IPS-18a (cell line): ENCODE results near the gene TECPR2.

Experiments
- H3K27ac ChIP-seq: one replicate; pipeline ENCODE4 v1.5.1; 2013; ENCODE audit warnings: low read length
- H3K27me3 ChIP-seq: one replicate; pipeline ENCODE4 v1.6.1; 2013; ENCODE audit warnings: mild to moderate bottlenecking, low read length; ENCODE audit not compliant: control insufficient read depth, insufficient read depth
- H3K36me3 ChIP-seq: one replicate; pipeline ENCODE4 v1.6.1; 2013; ENCODE audit warnings: low read depth, low read length; ENCODE audit not compliant: control insufficient read depth
- H3K4me1 ChIP-seq: one replicate; pipeline ENCODE4 v1.6.1; 2013; ENCODE audit warnings: low read depth, low read length; ENCODE audit not compliant: control insufficient read depth
- H3K4me3 ChIP-seq: one replicate; pipeline ENCODE4 v1.5.1; 2013; ENCODE audit warnings: low read length
- H3K9ac ChIP-seq: one replicate; pipeline ENCODE4 v1.6.1; 2013; ENCODE audit warnings: mild to moderate bottlenecking, low read length, moderate library complexity
- H3K9me3 ChIP-seq: one replicate; pipeline ENCODE4 v1.6.1; 2013; ENCODE audit warnings: low read depth, low read length; ENCODE audit not compliant: control insufficient read depth

The TECPR2 gene

DNA sequence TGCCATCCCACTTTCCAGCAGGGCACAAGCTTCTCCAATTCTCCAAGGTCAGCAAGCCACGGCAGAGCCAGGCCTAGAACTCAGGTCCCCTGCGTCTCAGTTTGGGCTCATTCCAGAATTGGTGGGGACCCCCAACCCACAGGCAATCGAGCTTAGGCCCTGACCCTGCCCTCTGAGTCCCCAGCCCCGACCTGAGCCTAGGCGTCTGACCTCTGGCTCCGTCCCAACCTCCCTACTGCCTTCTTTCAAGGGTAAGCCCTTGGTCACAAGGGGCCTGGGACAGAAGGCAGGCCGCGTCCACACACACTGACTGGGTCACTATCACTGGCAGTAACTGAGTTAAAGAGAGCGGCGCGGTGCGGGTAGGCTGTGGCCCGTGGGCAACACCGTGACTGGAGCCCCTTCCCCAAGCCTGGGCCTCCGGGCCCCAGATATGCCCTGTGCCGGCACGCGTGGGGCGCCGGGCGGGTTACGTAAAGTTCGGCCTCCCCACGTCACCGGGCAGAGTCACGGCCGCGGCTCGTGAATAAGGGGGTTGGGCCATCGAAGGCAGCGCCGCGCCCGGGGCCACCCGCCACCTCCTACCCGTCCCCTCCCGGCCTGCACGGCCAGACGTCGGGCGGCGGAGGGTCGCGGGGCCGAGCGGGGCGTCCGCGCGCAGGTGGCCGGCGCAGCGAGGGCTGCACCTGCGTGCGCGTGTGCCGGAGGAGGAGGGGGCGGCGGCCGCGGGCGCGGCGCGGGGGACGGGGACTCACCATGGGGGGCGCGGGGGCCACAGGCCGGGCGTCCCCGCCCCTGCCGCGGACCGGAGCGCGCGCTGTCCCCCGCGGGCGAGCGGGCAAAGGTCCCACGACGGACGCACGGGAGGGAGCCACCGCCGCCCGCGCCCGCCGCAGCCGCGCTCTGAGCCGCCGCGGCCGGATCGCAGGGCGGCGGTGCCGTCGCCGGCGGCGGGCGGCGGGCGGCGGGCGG, 146.3 kb downstream of the TECPR2 start:
- no peak overlapping the region for H3K27ac ChIP-seq
- no peaks in the 10 kb centered on the region for H3K9me3 ChIP-seq
- H3K4me1 ChIP-seq = peaks cover 4% of the 10 kb centered on the region
- H3K9ac ChIP-seq = peak overlapping the region; percentile 59
- H3K36me3 ChIP-seq = peaks cover 8% of the 10 kb centered on the region
- no peaks in the 10 kb centered on the region for H3K27me3 ChIP-seq
- peak overlapping the region; percentile 72 for H3K4me3 ChIP-seq

DNA sequence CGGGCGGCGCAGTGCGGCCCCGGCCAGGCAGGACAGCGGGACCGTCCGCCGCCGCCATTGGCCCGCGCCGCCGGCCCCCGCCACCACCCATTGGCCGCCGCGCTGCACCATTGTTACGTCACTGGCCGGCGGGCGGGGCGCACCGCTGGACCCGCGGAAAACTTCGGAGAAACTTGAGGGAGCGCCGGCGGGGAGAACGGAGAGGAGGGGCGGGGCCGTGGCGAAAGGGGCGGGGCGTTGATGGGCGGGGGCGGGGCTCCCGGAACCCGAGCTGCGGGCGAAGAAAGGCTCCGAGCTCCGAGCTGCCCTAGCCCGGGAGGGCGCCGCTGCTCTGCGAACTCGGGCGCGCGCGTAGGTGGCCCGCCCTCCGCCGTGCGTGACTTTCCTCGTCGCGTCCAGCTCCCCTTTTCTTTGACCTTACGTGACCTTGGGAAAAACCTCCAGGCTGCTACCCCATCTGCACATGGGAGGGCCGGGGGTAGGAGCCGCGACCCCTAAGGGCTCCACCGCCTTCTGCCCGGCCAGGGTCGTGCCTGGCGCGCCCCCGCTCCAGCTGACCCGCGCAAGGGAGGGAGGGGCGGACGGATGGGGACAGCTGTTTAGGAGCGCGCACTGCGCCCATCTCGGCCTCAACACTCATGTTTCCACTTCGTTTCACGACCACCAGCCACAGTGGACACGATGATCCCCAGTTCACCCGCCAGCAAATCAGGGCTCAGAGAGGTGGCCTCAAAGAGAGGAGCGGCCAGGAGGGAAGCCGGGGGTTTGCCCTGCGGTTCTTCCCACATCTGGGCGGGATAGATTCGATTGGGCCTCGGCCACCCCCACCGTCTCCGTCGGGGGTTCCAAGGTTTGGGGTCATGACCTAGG, 147.2 kb downstream of the TECPR2 start, which contains the start of gene ANKRD9:
Gene ANKRD9, minus strand, starts transcription at position 31 of the 870 bp plus-strand sequence. CDS start 1,887 bp downstream, outside the sequence.
- Histone ChIP-seq H3K27ac (no peak within 1 kb of the TSS), H3K9ac (peak within 1 kb of the TSS; percentile 59), H3K27me3 (no peaks in the 10 kb centered on the region), H3K36me3 (peaks cover 8% of the 10 kb centered on the region), H3K4me3 (peak within 1 kb of the TSS; percentile 72), H3K4me1 (peaks cover 4% of the 10 kb centered on the region), H3K9me3 (no peaks in the 10 kb centered on the region)

DNA sequence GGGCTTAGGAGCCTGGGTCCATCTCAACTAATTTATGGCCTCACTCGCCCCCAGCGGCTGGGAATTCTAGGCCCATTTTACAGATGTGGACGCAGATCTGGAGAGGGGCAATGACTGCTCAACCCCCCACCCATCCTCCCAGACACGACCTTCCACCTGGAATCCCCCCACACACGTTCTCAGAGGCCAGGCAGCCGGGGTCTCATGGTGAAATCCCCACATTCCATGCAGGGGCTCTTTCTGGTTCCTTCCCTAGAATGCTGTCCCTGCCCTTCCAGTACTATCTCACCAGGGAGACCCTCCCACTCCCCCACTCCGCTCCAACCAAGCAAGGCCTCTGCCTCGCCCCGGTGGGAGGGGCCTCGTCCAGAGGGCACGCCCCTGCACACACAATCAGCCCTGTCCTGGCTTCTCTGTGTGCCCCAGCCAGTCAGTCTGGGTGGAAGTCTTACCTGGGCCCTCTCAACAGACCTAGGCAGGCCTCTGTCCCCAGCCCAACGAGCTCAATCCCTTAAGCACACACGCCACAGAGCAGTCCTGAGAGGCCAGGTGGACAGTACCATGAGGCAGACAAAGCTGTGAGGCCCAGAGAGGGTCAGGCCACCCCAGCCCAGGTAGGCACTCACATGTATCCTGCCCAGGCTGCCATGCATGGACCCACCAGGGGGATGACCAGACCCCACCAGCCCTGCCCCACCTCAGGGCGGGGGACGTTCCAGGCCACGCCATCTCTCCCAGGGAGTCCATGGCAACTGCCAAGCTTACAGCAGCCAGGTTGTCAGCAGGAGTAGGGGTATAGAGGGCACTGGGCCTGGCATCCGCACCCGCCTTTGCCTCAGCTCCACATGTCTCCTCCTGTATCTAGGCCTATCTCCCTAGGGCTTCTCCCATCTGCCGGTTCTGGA, 148.1 kb downstream of the TECPR2 start:
- peaks cover 8% of the 10 kb centered on the region for H3K36me3 ChIP-seq
- no peak overlapping the region for H3K27ac ChIP-seq
- peak overlapping the region; percentile 68 for H3K4me3 ChIP-seq
- peaks cover 4% of the 10 kb centered on the region for H3K4me1 ChIP-seq
- H3K27me3 ChIP-seq = no peaks in the 10 kb centered on the region
- H3K9ac ChIP-seq = no peak overlapping the region
- no peaks in the 10 kb centered on the region for H3K9me3 ChIP-seq

DNA sequence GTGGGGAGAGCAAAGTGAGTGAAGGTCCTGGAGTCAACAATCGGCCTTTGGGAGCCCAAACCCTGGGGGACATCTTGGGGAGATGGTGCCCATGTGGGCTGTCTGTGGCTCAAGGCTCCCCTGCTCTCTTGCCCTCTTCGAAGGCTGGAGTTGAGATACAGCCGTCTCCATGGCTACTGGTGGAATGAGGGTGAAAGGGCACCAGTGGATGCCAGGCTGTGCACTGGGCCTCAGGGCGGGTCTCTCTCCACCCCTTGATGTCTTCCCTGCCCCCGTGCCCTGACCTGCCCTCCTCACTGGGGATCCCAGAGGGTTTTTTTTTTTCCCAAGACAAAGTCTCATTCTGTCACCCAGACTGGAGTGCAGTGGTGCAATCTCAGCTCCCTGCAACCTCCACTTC, 148.8 kb downstream of the TECPR2 start:
- Histone ChIP-seq H3K27ac (no peak overlapping the region), H3K36me3 (peaks cover 3% of the 10 kb centered on the region), H3K4me3 (no peak overlapping the region), H3K9ac (no peak overlapping the region), H3K4me1 (peaks cover 4% of the 10 kb centered on the region), H3K9me3 (no peaks in the 10 kb centered on the region), H3K27me3 (no peaks in the 10 kb centered on the region)

DNA sequence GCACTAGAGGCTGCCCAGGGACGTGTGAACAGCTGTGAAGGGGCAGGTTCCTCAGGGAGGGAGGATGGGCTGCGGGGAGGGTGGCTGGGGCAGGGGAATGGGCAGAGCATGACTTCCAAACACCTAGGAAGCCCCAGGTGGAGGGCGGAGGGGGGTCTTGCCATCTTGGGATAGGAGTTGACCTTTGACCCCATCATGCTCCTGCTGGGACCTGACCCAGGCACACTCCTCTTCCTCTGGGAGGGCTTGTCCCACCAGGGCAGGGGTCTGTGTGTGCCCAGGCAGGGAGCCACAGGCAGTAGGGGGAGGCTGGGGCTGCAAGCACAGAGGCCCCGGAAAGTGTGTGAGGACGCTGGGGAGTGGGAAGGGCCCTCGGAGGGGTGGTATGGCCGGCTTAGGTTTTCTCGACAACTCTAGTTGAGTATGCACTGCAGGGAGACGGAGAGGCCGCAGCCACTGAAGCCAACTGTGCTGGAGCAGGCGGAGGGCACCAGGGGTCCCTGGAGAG, 150.1 kb downstream of the TECPR2 start:
- Histone ChIP-seq H3K4me3 (no peak overlapping the region), H3K36me3 (no peaks in the 10 kb centered on the region), H3K27me3 (peaks cover 5% of the 10 kb centered on the region), H3K27ac (no peak overlapping the region), H3K9ac (no peak overlapping the region), H3K9me3 (no peaks in the 10 kb centered on the region), H3K4me1 (peaks cover 4% of the 10 kb centered on the region)

DNA sequence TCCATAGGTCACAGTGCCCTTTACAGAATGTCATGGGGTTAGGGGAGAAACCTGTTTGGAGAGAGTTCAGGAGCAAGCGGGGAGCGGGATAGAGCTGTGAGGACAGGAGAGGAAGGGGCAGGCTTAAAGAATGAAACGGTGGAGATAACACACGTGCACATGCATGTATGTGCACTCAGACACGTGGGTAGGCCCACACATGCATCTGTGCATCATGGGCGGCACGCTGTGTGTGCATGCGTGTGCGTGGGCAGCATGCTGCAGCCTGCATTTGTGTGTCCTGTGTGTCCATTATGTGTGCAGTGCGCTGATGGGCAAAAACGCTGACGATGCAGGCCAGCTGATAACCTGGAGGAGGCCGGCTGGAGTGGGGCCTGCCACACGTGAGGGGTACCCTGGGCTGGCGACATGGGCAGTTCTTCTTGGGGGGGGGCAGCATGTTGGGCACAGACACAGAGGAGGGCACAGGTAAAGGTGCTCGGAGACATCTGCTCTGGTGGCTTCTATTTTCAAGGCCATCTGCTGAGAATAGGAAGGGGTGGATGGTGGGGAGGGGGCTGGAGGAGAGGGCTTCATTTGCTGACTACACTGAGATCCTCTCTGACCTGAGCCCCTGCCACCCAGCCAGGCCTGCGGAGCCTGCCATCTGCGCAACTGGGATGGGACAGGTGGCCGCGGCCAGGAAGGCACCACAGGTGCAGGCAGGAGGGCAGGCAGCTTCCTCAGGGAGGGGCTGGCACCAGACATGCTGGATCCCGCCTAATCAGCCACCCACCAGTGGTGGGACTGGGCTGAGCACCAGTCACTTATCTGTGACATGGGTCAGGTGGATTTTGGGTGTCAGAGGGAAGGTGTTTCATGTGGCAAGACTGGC, 151.4 kb downstream of the TECPR2 start:
- no peaks in the 10 kb centered on the region for H3K9me3 ChIP-seq
- peaks cover 13% of the 10 kb centered on the region for H3K27me3 ChIP-seq
- no peak overlapping the region for H3K9ac ChIP-seq
- no peak overlapping the region for H3K4me3 ChIP-seq
- peaks cover 4% of the 10 kb centered on the region for H3K4me1 ChIP-seq
- H3K27ac ChIP-seq = no peak overlapping the region
- no peaks in the 10 kb centered on the region for H3K36me3 ChIP-seq

DNA sequence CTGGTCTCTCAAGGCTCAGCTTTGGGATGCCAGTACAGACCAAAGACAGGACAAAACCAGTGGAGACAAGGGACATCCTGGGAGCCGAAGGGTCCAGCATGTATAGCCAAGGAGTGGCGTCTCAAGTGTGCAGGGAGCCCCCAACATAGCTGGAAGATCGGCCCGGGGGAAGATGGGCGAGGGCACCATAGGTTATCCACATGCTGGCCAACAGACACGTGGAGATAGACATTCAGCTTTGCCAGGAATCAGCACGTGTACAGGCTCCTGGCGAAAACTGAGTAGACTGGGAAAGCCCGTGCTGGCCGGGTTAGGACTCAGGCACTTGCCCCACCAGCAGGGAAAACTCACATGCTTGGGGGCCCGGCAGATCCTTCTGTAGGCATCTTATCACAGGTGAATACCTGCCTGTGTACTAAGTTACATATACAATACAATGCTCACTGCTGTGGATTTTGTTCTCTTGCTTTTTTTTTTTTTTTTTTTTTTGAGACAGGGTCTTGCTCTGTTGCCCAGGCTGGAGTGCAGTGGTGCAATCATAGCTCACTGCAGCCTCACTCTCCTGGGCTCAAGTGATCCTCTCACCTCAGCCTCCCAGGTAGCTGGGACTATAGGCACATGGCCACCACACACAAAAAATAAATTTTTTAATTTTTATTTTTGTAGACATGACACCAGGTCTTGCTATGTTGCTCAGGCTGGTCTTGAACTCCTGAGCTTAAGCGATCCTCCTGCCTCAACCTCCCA, 152.4 kb downstream of the TECPR2 start:
- Histone ChIP-seq H3K36me3 (no peaks in the 10 kb centered on the region), H3K9me3 (no peaks in the 10 kb centered on the region), H3K9ac (no peak overlapping the region), H3K4me3 (no peak overlapping the region), H3K4me1 (peaks cover 4% of the 10 kb centered on the region), H3K27ac (no peak overlapping the region), H3K27me3 (peaks cover 13% of the 10 kb centered on the region)

DNA sequence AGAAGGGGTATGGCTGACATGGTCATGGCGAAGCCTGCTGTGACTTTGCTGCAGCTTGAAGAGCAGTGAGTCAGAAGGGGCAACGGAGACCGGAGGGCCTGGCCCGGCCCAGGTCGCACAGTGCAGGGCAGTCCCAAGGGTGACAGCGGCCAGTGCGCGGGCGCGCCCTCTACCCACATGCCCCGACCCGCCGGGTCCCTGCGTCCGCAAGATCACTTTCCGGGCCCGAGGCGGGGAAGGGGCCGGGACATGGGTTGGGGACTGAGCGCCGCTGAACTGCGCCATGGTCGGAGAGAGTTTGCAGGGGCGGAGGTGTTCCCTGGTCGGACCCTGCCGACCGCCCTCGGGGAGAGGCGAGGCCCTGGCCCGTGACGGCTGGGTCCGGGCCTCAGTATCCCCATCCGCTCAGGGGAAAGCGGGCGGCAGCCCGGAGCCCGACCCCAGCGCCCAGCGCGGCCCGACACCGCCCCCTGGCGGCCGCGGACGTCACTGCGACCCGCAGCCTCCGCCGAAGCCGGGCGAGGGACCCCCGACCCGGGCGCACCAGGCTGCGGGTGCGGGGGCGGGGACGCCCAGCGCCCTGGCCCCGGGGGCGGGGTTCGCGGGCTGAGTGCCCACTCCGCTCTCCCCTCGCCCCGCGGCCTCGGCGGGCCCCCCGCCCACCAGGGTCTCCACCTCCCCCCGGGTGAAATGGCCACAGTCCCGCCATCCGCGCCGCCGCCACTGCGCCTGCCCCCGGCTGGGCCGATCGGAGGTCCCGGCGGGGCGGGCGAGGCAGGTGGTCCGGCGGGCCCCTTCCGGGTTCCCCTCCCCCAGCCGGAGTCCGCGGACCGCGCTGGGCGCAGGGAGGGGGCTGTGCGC, 154.0 kb downstream of the TECPR2 start:
- peaks cover 13% of the 10 kb centered on the region for H3K27me3 ChIP-seq
- H3K9me3 ChIP-seq = no peaks in the 10 kb centered on the region
- H3K4me1 ChIP-seq = no peaks in the 10 kb centered on the region
- no peak overlapping the region for H3K27ac ChIP-seq
- no peaks in the 10 kb centered on the region for H3K36me3 ChIP-seq
- H3K4me3 ChIP-seq = peak overlapping the region; percentile 64
- H3K9ac ChIP-seq = no peak overlapping the region

DNA sequence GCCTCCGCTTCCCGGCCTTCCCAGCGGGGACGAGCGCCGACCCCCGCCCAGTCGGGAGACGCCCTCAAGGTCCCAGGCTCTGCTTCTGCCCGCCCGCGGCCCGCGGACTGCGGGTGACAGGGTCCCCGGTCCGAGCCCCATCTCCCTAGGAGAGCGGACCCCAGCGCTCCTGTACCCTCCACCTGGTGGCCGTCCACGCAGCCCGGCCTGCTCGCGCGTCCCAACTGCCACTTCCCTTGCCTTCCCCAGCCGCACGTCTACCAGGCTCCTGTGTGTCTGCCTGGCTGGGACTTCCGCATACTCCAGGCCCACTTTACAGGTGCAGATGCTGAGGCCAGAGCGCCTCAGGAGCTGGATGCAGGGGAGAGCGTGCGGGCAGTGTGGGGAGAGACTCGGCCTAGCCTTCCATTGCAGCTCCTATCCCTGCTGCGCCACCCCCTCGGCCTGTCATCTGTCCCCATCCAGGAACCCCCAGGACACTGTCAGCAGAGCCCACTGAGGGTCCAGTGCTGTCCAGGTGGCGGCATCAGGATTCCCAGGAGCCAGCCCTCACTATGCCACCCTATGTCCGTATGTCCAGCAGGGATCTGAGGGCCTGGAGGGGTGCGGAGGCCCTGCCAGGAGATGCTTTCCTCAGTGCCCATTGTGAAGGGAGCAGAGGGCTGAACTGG, 154.8 kb downstream of the TECPR2 start:
- peak overlapping the region; percentile 64 for H3K4me3 ChIP-seq
- H3K27ac ChIP-seq = no peak overlapping the region

More for the DNA sequence above, 154.8 kb downstream of the TECPR2 start:
- H3K27me3 ChIP-seq = peaks cover 13% of the 10 kb centered on the region
- no peaks in the 10 kb centered on the region for H3K9me3 ChIP-seq
- no peak overlapping the region for H3K9ac ChIP-seq
- no peaks in the 10 kb centered on the region for H3K36me3 ChIP-seq
- H3K4me1 ChIP-seq = no peaks in the 10 kb centered on the region
